Measurements from ENCODE around the gene SMAD5. TPM values are rescaled to one million over a fixed set of nuclear protein-coding genes. Genes with fewer than 3 reads are reported as not detected.

SMAD5 gene
- total RNA-seq, 1 donor from 2014 or later, result 68.5 TPM

- H3K27me3 Mint-ChIP-seq (ENCODE audit: unreplicated experiment), result peaks cover 2% of the 10 kb centered on the region
- H3K27ac Mint-ChIP-seq (ENCODE audit: unreplicated experiment), result no peak overlapping the region
- no peak for TF ChIP-seq CTCF (IDR thresholded peaks at IDR 0.05; ENCODE audit: unreplicated experiment)
- H3K4me1 Mint-ChIP-seq (ENCODE audit: unreplicated experiment), result peaks cover 5% of the 10 kb centered on the region
- H3K9me3 Mint-ChIP-seq (ENCODE audit: unreplicated experiment), result no peaks in the 10 kb centered on the region
- no peak for DNase-seq (ENCODE audit: low spot score)
- H3K36me3 Mint-ChIP-seq (ENCODE audit: low read depth, unreplicated experiment), result no peaks in the 10 kb centered on the region
- no peak overlapping the region for H3K4me3 Mint-ChIP-seq (ENCODE audit: unreplicated experiment)
Measured at GRCh38 chr5:136129445-136129844, 3.2 kb upstream of the SMAD5 start.

DNA sequence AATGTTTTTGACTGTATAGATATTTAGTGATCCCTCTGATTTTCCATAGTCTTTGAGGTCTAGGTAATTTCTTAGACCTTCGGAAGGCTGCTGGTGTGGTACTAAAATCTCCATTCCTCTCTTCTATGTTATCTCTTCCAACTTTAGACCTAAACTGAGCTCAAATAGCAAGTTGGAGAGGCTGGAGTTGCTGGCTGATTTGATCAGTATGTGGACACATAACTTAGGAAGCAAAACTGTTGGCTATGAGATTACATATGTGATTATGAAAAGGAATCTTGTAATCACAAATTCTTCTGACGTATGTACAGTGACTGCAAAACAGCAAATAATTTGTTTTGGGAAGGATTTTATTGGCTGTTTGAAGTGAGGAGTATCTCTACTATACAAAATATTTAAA is 2.1 kb upstream of the SMAD5 start:
- TF ChIP-seq CTCF (IDR thresholded peaks at IDR 0.05; ENCODE audit: unreplicated experiment), result no peak
- Mint-ChIP-seq H3K27me3 (ENCODE audit: unreplicated experiment) (peaks cover 2% of the 10 kb centered on the region), H3K9me3 (ENCODE audit: unreplicated experiment) (no peaks in the 10 kb centered on the region), H3K4me3 (ENCODE audit: unreplicated experiment) (no peak overlapping the region), H3K27ac (ENCODE audit: unreplicated experiment) (no peak overlapping the region), H3K4me1 (ENCODE audit: unreplicated experiment) (peaks cover 14% of the 10 kb centered on the region), H3K36me3 (ENCODE audit: low read depth, unreplicated experiment) (no peaks in the 10 kb centered on the region)
- DNase-seq (ENCODE audit: low spot score), result no peak

GRCh38 chr5:136132087-136132486 is 558 bp upstream of the SMAD5 start:
- TF ChIP-seq CTCF (IDR thresholded peaks at IDR 0.05; ENCODE audit: unreplicated experiment), result no peak
- no peaks in the 10 kb centered on the region for H3K36me3 Mint-ChIP-seq (ENCODE audit: low read depth, unreplicated experiment)
- no peaks in the 10 kb centered on the region for H3K9me3 Mint-ChIP-seq (ENCODE audit: unreplicated experiment)
- peaks cover 2% of the 10 kb centered on the region for H3K27me3 Mint-ChIP-seq (ENCODE audit: unreplicated experiment)
- H3K4me3 Mint-ChIP-seq (ENCODE audit: unreplicated experiment), result peak overlapping the region; percentile 89
- peaks cover 16% of the 10 kb centered on the region for H3K4me1 Mint-ChIP-seq (ENCODE audit: unreplicated experiment)
- peak; percentile 6 for DNase-seq (ENCODE audit: low spot score)
- peak overlapping the region; percentile 87 for H3K27ac Mint-ChIP-seq (ENCODE audit: unreplicated experiment)

GRCh38 chr5:136133222-136133921 is 727 bp downstream of the SMAD5 start:
- H3K27ac Mint-ChIP-seq (ENCODE audit: unreplicated experiment), result peak overlapping the region; percentile 96
- peak overlapping the region; percentile 93 for H3K4me3 Mint-ChIP-seq (ENCODE audit: unreplicated experiment)
- no peak for TF ChIP-seq CTCF (IDR thresholded peaks at IDR 0.05; ENCODE audit: unreplicated experiment)
- peak; percentile 30 for DNase-seq (ENCODE audit: low spot score)
- H3K36me3 Mint-ChIP-seq (ENCODE audit: low read depth, unreplicated experiment), result no peaks in the 10 kb centered on the region
- no peaks in the 10 kb centered on the region for H3K9me3 Mint-ChIP-seq (ENCODE audit: unreplicated experiment)
- peaks cover 2% of the 10 kb centered on the region for H3K27me3 Mint-ChIP-seq (ENCODE audit: unreplicated experiment)
- peaks cover 22% of the 10 kb centered on the region for H3K4me1 Mint-ChIP-seq (ENCODE audit: unreplicated experiment)

DNA sequence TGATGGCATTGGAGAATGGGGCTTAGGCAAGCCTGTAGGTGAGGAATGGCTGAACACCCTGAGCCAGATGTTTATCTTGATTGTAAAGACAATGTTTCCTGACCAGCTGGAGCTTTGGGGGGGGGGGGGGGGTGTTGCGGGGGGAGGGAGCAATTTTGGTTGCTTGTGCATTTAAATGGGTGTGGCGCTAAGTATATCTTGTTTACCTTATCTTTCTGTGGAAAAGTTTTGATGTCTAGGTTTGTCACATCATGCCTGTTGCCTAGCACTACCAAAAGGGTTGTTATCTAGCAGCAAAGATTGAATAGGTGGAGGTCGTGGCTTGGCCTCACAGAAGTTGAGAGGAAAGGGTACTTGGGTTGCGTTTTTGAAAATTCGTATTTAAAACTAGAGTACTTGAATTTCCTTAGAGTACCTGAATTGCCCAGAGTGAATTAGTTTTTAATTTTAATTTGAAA is 1.3 kb downstream of the SMAD5 start:
- peak overlapping the region; percentile 96 for H3K27ac Mint-ChIP-seq (ENCODE audit: unreplicated experiment)
- H3K9me3 Mint-ChIP-seq (ENCODE audit: unreplicated experiment), result no peaks in the 10 kb centered on the region
- H3K27me3 Mint-ChIP-seq (ENCODE audit: unreplicated experiment), result peaks cover 2% of the 10 kb centered on the region
- H3K4me3 Mint-ChIP-seq (ENCODE audit: unreplicated experiment), result peak overlapping the region; percentile 93
- H3K36me3 Mint-ChIP-seq (ENCODE audit: low read depth, unreplicated experiment), result no peaks in the 10 kb centered on the region
- no peak for DNase-seq (ENCODE audit: low spot score)
- no peak for TF ChIP-seq CTCF (IDR thresholded peaks at IDR 0.05; ENCODE audit: unreplicated experiment)
- peaks cover 25% of the 10 kb centered on the region for H3K4me1 Mint-ChIP-seq (ENCODE audit: unreplicated experiment)

Measured in endothelial cell (in vitro differentiated cells).